ENCODE results near the gene MKRN2. TPM values are rescaled to one million over a fixed set of nuclear protein-coding genes. Genes with fewer than 3 reads are reported as not detected.
"Not testable (repeated sequence)": the region's sequence is repeated elsewhere in the genome, so short reads cannot be mapped to it uniquely, and the experiment has no call there.

MKRN2 gene
- total RNA-seq, 4 donors from 2014 or later, result 37.8 to 53.6 (median 40.7) TPM

DNA sequence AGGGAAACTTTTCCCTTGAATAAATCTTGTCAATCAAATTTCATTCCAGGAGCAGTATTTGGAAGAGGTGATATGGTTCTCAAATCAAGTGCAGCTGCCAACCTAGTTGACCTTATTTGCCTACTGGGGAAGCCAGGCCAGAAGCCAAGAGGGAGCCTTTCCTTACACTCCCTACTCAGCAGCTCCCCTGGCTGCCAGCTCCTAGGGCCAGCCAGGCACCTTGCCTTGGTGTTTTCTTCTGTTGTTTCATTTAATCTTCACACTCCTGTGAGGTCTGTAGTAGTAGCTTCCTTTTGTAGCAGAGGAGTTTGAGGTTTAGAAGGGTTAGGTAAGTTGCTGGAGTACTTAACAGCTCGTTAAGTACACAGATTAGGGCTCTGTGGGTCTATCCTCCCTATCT lies 34.2 kb upstream of the MKRN2 start:
- H3K27me3 ChIP-seq, result no peaks in the 10 kb centered on the region
- 89 to 96% methylated on average over 1 of the region's 1 CpG for WGBS, 2 donors
- H3K27ac ChIP-seq, result no peak overlapping the region
- no peak overlapping the region for H3K4me3 ChIP-seq (replicated peaks in 1 of 3)
- TF ChIP-seq POLR2A (IDR thresholded peaks at IDR 0.05), result no peak
- TF ChIP-seq, protein P1, sequence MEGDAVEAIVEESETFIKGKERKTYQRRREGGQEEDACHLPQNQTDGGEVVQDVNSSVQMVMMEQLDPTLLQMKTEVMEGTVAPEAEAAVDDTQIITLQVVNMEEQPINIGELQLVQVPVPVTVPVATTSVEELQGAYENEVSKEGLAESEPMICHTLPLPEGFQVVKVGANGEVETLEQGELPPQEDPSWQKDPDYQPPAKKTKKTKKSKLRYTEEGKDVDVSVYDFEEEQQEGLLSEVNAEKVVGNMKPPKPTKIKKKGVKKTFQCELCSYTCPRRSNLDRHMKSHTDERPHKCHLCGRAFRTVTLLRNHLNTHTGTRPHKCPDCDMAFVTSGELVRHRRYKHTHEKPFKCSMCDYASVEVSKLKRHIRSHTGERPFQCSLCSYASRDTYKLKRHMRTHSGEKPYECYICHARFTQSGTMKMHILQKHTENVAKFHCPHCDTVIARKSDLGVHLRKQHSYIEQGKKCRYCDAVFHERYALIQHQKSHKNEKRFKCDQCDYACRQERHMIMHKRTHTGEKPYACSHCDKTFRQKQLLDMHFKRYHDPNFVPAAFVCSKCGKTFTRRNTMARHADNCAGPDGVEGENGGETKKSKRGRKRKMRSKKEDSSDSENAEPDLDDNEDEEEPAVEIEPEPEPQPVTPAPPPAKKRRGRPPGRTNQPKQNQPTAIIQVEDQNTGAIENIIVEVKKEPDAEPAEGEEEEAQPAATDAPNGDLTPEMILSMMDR (IDR thresholded peaks at IDR 0.05), result peak in 2 of 6 experiments; percentile 17 to 35
- peak; percentile 41 to 63 for DNase-seq
- intact Hi-C loops (cut with DNase I), result no loop called here
- H3K36me3 ChIP-seq, result no peaks in the 10 kb centered on the region
- H3K4me1 ChIP-seq, result peaks cover 5 to 8% of the 10 kb centered on the region in 2 donors
- H3K9me3 ChIP-seq, result no peaks in the 10 kb centered on the region

DNA sequence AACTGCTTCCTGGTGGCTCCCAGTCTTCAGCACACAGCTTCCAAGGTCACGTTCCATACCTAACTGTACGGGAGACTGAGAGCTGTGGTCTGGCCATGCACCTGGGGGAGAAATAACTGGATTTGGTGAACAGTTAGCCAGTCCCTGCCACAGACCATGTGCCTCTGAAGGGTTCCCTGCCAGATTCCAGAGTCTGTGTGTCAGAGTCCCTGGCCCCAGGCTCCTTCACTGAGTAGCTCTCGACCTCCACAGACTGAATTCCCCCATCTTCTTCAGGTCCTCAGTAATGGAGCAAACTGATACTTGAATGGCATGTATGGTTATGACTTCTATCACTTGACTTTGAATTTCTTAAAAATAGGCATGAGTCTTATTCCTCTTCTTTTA lies 29.1 kb upstream of the MKRN2 start:
- H3K27me3 ChIP-seq, result no peaks in the 10 kb centered on the region
- intact Hi-C loops (cut with DNase I), result no loop called here
- H3K4me3 ChIP-seq (replicated peaks in 1 of 3), result no peak overlapping the region
- H3K27ac ChIP-seq, result no peak overlapping the region
- peaks cover 0 to under 1% of the 10 kb centered on the region in 2 donors for H3K4me1 ChIP-seq
- peaks cover 0 to 18% of the 10 kb centered on the region in 2 donors for H3K36me3 ChIP-seq
- TF ChIP-seq POLR2A (IDR thresholded peaks at IDR 0.05), result no peak
- TF ChIP-seq, protein P1 (IDR thresholded peaks at IDR 0.05), result no peak
- no peaks in the 10 kb centered on the region for H3K9me3 ChIP-seq
- DNase-seq, result no peak
- 95 to 98% methylated on average over 3 of the region's 3 CpGs for WGBS, 2 donors

DNA sequence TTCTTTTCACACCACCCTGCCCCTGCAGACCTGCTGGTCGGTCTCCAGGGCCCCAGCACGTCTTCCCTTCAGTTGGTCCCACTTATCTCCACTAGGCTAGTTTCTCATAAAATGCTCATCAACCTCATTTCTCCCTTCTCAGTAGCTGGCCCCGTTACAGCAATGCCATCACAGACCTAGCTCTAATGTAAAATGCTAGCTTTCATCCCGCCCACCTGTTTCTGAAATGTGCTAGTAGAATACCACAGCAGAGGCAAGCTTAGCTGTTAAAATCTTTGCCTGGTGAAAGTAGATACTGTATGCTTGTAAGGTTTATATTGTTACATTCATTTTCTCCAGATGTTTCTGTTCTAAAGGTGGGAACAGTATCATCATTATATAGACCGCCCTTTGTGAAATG lies 24.7 kb upstream of the MKRN2 start:
- TF ChIP-seq POLR2A (IDR thresholded peaks at IDR 0.05), result no peak
- TF ChIP-seq, protein P1 (IDR thresholded peaks at IDR 0.05), result no peak
- Histone ChIP-seq H3K27me3 (no peaks in the 10 kb centered on the region), H3K27ac (no peak overlapping the region), H3K4me3 (replicated peaks in 1 of 3) (no peak overlapping the region), H3K36me3 (peaks cover 0 to 18% of the 10 kb centered on the region in 2 donors), H3K4me1 (no peaks in the 10 kb centered on the region), H3K9me3 (no peaks in the 10 kb centered on the region)
- WGBS, 2 donors, result 92 to 94% methylated on average over 5 of the region's 5 CpGs
- intact Hi-C loops (cut with DNase I), result no loop called here
- no peak for DNase-seq

DNA sequence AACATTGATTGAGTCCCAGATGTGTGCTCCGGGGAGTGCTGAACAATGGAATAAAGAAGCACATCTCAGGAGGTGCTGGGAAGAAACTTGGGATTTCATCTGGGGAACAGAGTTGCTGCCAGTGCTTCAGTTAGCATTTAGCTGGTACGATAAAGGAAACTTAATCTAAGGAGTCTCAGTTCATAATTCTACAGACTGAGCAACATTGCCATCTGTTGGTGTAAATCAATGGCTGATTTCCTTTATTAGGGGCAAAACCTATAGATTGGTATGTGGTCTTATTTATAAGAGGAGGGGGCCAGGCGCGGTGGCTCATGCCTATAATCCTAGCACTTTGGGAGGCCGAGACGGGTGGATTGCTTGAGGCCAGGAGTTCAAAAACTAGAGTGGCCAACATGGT lies 20.5 kb upstream of the MKRN2 start:
- Histone ChIP-seq H3K27me3 (no peaks in the 10 kb centered on the region), H3K4me3 (replicated peaks in 1 of 3) (no peak overlapping the region), H3K4me1 (no peaks in the 10 kb centered on the region), H3K27ac (no peak overlapping the region), H3K36me3 (peaks cover 0 to 8% of the 10 kb centered on the region in 2 donors), H3K9me3 (no peaks in the 10 kb centered on the region)
- WGBS, 2 donors, result 91 to 92% methylated on average over 6 of the region's 6 CpGs
- no peak for TF ChIP-seq POLR2A (IDR thresholded peaks at IDR 0.05)
- TF ChIP-seq, protein P1 (IDR thresholded peaks at IDR 0.05), result no peak
- no peak for DNase-seq
- intact Hi-C loops (cut with DNase I), result no loop called here

DNA sequence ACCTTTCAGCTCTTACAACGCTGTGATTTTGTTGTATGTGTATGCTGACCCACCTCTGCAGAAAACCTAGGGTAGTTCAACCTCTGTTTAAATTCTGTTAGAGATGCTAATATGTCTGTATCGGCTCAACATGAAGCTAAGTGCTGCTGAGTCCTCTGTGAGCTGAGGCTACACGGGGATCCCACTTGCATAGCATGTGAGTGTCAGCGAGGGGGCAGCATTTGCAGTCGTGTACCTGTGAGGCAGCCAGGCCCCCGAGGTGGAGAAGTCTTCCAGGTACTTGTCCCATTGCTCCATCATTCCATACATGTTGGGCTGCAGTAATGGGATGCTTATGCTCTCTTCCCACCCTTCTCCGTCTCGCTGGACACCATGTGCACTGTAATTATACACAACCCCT lies 15.3 kb upstream of the MKRN2 start:
- H3K36me3 ChIP-seq, result no peaks in the 10 kb centered on the region
- WGBS, 2 donors, result 58 to 73% methylated on average over 8 of the region's 8 CpGs
- intact Hi-C loops (cut with DNase I), result loop anchor here (10.0 kb wide), 1 partner anchor 183 kb away; no protein-coding TSS in a partner anchor

DNA sequence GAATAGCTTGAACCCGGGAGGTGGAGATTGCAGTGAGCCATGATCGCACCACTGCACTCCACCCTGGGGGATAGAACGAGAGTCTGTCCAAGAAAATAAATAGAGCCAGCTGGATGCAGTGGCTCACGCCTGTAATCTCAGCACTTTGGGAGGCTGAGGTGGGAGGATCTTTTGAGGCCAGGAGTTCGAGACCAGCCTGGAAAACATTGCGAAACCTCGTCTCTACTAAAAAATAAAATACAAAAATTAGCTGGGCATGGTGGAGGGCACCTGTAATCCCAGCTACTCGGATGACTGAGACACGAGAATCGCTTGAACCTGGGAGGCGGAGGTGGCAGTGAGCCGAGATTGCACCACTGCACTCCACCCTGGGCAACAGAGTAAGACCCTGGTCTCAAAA lies 13.4 kb upstream of the MKRN2 start:
- not testable (repeated sequence) for H3K36me3 ChIP-seq; H3K9me3 ChIP-seq; H3K27ac ChIP-seq; H3K27me3 ChIP-seq; H3K4me3 ChIP-seq (replicated peaks in 1 of 3); H3K4me1 ChIP-seq; DNase-seq
- intact Hi-C loops (cut with DNase I), result loop anchor here (10.0 kb wide), 1 partner anchor 181 kb away; no protein-coding TSS in a partner anchor
- 92 to 95% methylated on average over 12 of the region's 12 CpGs for WGBS, 2 donors

More for the DNA sequence above, 15.3 kb upstream of the MKRN2 start:
- DNase-seq, result peak; percentile 39 to 52
- no peak overlapping the region for H3K4me3 ChIP-seq (replicated peaks in 1 of 3)
- no peak overlapping the region for H3K27ac ChIP-seq
- no peaks in the 10 kb centered on the region for H3K4me1 ChIP-seq
- no peaks in the 10 kb centered on the region for H3K27me3 ChIP-seq
- TF ChIP-seq POLR2A (IDR thresholded peaks at IDR 0.05), result no peak
- TF ChIP-seq, protein P1 (IDR thresholded peaks at IDR 0.05), result peak in 3 of 6 experiments; percentile 11 to 36 (median 28)
- no peaks in the 10 kb centered on the region for H3K9me3 ChIP-seq

Measured in thyroid gland (tissue), 4 donors.